ENCODE measurements around the gene MGST2.
A peak's percentile ranks its signal among the peaks of the same experiment; 100 is the strongest.
"Not testable (repeated sequence)": the region's sequence is repeated elsewhere in the genome, so short reads cannot be mapped to it uniquely, and the experiment has no call there.

The MGST2 gene

GRCh38 chr4:139633195-139633594 is 32.4 kb upstream of the MGST2 start:
- no peak overlapping the region for H3K4me3 ChIP-seq (ENCODE audit: severe bottlenecking)
- DNase-seq (ENCODE audit: low spot score) (no peak), ATAC-seq (ENCODE audit: low read depth) (no peak)
- no peaks in the 10 kb centered on the region for H3K9me3 ChIP-seq (ENCODE audit: severe bottlenecking)
- H3K27ac ChIP-seq (ENCODE audit: poor library complexity, severe bottlenecking): no peak overlapping the region
- no peaks in the 10 kb centered on the region for H3K36me3 ChIP-seq (ENCODE audit: low read depth)
- H3K4me1 ChIP-seq (ENCODE audit: insufficient read depth, poor library complexity, severe bottlenecking): peaks cover 10% of the 10 kb centered on the region
- TF ChIP-seq, protein P1, sequence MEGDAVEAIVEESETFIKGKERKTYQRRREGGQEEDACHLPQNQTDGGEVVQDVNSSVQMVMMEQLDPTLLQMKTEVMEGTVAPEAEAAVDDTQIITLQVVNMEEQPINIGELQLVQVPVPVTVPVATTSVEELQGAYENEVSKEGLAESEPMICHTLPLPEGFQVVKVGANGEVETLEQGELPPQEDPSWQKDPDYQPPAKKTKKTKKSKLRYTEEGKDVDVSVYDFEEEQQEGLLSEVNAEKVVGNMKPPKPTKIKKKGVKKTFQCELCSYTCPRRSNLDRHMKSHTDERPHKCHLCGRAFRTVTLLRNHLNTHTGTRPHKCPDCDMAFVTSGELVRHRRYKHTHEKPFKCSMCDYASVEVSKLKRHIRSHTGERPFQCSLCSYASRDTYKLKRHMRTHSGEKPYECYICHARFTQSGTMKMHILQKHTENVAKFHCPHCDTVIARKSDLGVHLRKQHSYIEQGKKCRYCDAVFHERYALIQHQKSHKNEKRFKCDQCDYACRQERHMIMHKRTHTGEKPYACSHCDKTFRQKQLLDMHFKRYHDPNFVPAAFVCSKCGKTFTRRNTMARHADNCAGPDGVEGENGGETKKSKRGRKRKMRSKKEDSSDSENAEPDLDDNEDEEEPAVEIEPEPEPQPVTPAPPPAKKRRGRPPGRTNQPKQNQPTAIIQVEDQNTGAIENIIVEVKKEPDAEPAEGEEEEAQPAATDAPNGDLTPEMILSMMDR (IDR thresholded peaks at IDR 0.05; ENCODE audit: poor library complexity, severe bottlenecking): no peak
- no peaks in the 10 kb centered on the region for H3K27me3 ChIP-seq (ENCODE audit: insufficient read depth, poor library complexity, severe bottlenecking)

- no peaks in the 10 kb centered on the region for H3K9me3 ChIP-seq (ENCODE audit: severe bottlenecking)
- H3K27me3 ChIP-seq (ENCODE audit: insufficient read depth, poor library complexity, severe bottlenecking): no peaks in the 10 kb centered on the region
- H3K27ac ChIP-seq (ENCODE audit: poor library complexity, severe bottlenecking): no peak overlapping the region
- peak; percentile 69; the same call in 1 of the 3 replicates for ATAC-seq (ENCODE audit: low read depth)
- peaks cover 10% of the 10 kb centered on the region for H3K4me1 ChIP-seq (ENCODE audit: insufficient read depth, poor library complexity, severe bottlenecking)
- TF ChIP-seq, protein P1 (IDR thresholded peaks at IDR 0.05; ENCODE audit: poor library complexity, severe bottlenecking): peak; percentile 57
- H3K36me3 ChIP-seq (ENCODE audit: low read depth): no peaks in the 10 kb centered on the region
- H3K4me3 ChIP-seq (ENCODE audit: severe bottlenecking): no peak overlapping the region
- no peak for DNase-seq (ENCODE audit: low spot score)
Measured at GRCh38 chr4:139633661-139634060, 32.0 kb upstream of the MGST2 start.

- ATAC-seq (ENCODE audit: low read depth) (no peak), DNase-seq (ENCODE audit: low spot score) (no peak)
Measured at GRCh38 chr4:139635966-139636365, 29.7 kb upstream of the MGST2 start.

GRCh38 chr4:139638306-139638705 is 27.3 kb upstream of the MGST2 start:
- not testable (repeated sequence) for H3K27ac ChIP-seq (ENCODE audit: poor library complexity, severe bottlenecking); H3K4me3 ChIP-seq (ENCODE audit: severe bottlenecking); H3K27me3 ChIP-seq (ENCODE audit: insufficient read depth, poor library complexity, severe bottlenecking); ATAC-seq (ENCODE audit: low read depth); DNase-seq (ENCODE audit: low spot score); H3K9me3 ChIP-seq (ENCODE audit: severe bottlenecking); H3K36me3 ChIP-seq (ENCODE audit: low read depth)
- peaks cover 34% of the 10 kb centered on the region for H3K4me1 ChIP-seq (ENCODE audit: insufficient read depth, poor library complexity, severe bottlenecking)

More at GRCh38 chr4:139635966-139636365, 29.7 kb upstream of the MGST2 start:
- Histone ChIP-seq H3K9me3 (ENCODE audit: severe bottlenecking) (no peaks in the 10 kb centered on the region), H3K36me3 (ENCODE audit: low read depth) (no peaks in the 10 kb centered on the region), H3K4me1 (ENCODE audit: insufficient read depth, poor library complexity, severe bottlenecking) (peaks cover 15% of the 10 kb centered on the region), H3K27me3 (ENCODE audit: insufficient read depth, poor library complexity, severe bottlenecking) (no peaks in the 10 kb centered on the region), H3K4me3 (ENCODE audit: severe bottlenecking) (no peak overlapping the region), H3K27ac (ENCODE audit: poor library complexity, severe bottlenecking) (no peak overlapping the region)
- TF ChIP-seq, protein P1 (IDR thresholded peaks at IDR 0.05; ENCODE audit: poor library complexity, severe bottlenecking): no peak

DNA sequence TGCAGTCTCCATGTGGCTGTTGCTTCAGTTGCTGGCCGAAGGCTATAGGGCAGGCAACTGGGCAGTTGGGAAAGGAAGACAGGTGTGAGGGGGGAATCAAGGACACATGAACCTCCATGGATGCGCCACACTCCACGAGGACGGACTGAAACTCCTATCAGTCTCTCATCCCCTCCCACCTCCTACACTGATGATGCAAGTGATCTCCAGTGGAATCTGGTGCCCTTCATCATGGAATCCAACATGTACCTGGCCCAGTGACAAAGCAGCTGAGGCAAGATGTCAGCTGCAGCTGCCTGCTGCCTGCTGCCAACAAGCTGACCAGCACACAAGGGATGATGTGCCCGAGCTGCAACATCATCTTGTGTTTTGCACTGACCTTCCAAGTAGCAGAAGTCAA is 26.0 kb upstream of the MGST2 start:
- no peak overlapping the region for H3K27ac ChIP-seq (ENCODE audit: poor library complexity, severe bottlenecking)
- H3K4me3 ChIP-seq (ENCODE audit: severe bottlenecking): no peak overlapping the region
- DNase-seq (ENCODE audit: low spot score) (no peak), ATAC-seq (ENCODE audit: low read depth) (no peak)
- no peaks in the 10 kb centered on the region for H3K27me3 ChIP-seq (ENCODE audit: insufficient read depth, poor library complexity, severe bottlenecking)
- no peaks in the 10 kb centered on the region for H3K36me3 ChIP-seq (ENCODE audit: low read depth)
- peaks cover 36% of the 10 kb centered on the region for H3K4me1 ChIP-seq (ENCODE audit: insufficient read depth, poor library complexity, severe bottlenecking)
- TF ChIP-seq, protein P1 (IDR thresholded peaks at IDR 0.05; ENCODE audit: poor library complexity, severe bottlenecking): no peak
- no peaks in the 10 kb centered on the region for H3K9me3 ChIP-seq (ENCODE audit: severe bottlenecking)
